Rectal smooth muscle tissue (tissue), 1 donor: ENCODE measurements around the gene CYBRD1.

Source experiments
- H3K27ac ChIP-seq: one replicate; pipeline ENCODE4 v1.7.0; 2013; ENCODE audit warnings: low read depth, low read length, inconsistent platforms
- H3K27me3 ChIP-seq: one replicate; pipeline ENCODE4 v1.7.0; 2013; ENCODE audit warnings: low read length; ENCODE audit not compliant: control insufficient read depth, insufficient read depth
- H3K36me3 ChIP-seq: one replicate; pipeline ENCODE4 v1.7.0; 2013; ENCODE audit warnings: low read length; ENCODE audit not compliant: control insufficient read depth, insufficient read depth
- H3K4me1 ChIP-seq: one replicate; pipeline ENCODE4 v1.7.0; 2013; ENCODE audit warnings: low read length; ENCODE audit not compliant: control insufficient read depth, insufficient read depth
- H3K4me3 ChIP-seq: one replicate; pipeline ENCODE4 v1.7.0; 2013; ENCODE audit warnings: low read length
- H3K9ac ChIP-seq: one replicate; pipeline ENCODE4 v1.7.0; 2013; ENCODE audit warnings: low read length

Gene CYBRD1, protein sequence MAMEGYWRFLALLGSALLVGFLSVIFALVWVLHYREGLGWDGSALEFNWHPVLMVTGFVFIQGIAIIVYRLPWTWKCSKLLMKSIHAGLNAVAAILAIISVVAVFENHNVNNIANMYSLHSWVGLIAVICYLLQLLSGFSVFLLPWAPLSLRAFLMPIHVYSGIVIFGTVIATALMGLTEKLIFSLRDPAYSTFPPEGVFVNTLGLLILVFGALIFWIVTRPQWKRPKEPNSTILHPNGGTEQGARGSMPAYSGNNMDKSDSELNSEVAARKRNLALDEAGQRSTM

DNA sequence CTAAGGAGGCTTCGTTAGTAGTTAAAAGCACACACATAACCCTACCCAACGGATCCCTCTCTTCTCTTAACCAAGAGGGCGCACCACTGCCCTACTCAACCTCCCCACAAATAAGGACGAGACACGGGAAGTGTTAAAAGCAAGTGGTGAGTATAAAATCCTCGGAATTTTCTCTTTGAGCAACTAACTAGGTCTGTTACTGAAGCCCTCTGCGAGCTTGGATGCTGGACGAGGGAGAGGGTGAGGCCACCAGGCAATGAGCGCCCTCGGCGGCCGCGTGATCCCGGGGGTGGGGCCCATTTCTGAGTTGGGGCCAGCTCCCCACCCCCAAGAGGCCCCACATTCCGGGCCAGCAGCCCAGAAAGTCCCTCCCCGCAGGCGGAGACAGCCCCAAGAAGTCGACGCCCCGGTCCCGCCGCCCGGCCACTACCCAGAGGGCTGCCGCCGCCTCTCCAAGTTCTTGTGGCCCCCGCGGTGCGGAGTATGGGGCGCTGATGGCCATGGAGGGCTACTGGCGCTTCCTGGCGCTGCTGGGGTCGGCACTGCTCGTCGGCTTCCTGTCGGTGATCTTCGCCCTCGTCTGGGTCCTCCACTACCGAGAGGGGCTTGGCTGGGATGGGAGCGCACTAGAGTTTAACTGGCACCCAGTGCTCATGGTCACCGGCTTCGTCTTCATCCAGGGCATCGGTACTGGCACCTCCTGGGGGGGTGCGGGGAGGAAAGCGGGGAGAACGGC, at the start of gene CYBRD1:
TSS of gene CYBRD1 (plus strand) at position 423 of the 736 bp plus-strand sequence. CDS start at position 495, 72 bp downstream.
- peak within 1 kb of the TSS; percentile 54 for H3K9ac ChIP-seq
- peaks cover 7% of the 10 kb centered on the region for H3K4me1 ChIP-seq

DNA sequence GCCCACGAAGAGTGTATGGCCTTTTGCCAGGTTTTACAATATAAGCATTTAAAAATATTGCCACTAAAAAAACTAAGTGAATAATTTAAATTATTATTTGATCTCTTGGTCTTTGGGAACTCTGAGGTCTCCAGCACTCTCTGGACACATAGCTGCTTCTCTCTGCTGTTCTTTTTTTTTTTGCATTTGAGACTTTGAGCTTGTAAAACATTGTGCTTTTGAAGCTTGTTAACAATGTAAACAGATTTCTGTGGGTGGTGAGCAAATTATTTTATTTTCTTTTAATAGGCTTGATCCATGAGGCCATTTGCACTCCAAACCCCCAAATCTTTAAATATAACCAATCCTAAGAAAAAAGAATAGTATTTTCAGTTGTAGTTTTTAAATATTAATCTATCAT, 46.3 kb upstream of the CYBRD1 start:
- H3K4me1 ChIP-seq = no peaks in the 10 kb centered on the region
- no peak overlapping the region for H3K4me3 ChIP-seq
- peaks cover 10% of the 10 kb centered on the region for H3K36me3 ChIP-seq
- H3K9ac ChIP-seq = no peak overlapping the region
- no peak overlapping the region for H3K27ac ChIP-seq
- H3K27me3 ChIP-seq = no peaks in the 10 kb centered on the region

More for the DNA sequence above, at the start of gene CYBRD1:
- Histone ChIP-seq H3K27ac (peak within 1 kb of the TSS; percentile 94), H3K4me3 (peak within 1 kb of the TSS; percentile 88), H3K27me3 (no peaks in the 10 kb centered on the region), H3K36me3 (no peaks in the 10 kb centered on the region)

DNA sequence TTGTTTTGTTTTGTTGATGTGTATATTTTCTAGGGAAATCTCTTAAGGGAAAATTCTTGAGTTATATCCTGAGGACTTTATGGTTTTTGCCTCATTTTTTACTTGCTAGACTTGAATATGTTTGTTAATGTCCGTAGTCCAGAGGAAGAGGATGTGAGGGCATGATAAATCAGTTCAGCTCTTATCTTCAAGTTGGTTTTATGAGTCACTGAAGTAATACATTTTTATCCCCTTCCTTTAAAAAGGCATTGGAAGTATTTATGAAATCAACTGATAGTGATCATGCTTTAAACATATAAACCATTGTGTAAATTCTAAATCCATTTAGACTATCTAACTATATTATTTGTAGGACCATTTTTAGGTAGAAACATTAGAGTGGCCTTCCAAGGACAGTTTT, 43.9 kb upstream of the CYBRD1 start:
- H3K4me1 ChIP-seq = no peaks in the 10 kb centered on the region
- no peak overlapping the region for H3K4me3 ChIP-seq
- no peak overlapping the region for H3K9ac ChIP-seq
- H3K27ac ChIP-seq = no peak overlapping the region
- peaks cover 7% of the 10 kb centered on the region for H3K36me3 ChIP-seq
- no peaks in the 10 kb centered on the region for H3K27me3 ChIP-seq

DNA sequence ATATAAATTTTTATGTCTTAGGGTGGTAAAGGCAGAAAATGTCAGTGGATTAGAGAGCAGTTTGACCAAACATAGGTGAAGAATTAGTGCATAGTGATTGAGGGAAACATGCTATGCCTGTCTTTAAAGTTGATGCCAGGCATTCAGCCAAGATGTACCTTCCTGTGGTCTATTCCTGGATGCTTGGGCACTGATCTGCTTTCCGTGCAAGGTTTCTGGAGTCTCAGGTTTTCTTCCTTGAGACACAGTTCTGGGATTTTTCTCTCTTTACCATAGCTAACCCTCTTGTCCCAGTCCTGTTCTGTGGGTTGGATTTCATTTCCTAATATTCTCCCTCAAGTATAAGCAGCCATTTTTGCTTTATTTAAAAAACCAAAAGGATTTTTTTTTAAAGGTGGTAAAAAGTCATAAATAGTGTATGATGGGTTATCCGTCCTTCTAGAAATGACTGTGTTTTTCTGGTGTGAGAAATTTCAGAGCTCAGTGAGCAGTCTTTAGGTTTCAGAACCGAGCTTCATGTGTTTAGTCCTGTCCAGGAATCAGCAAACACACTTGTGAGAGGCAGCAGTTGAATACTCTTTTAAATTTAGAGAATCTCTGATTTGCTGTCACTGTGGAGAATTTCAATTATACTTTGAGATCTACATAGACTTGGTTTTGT, 43.0 kb upstream of the CYBRD1 start:
- Histone ChIP-seq H3K27me3 (no peaks in the 10 kb centered on the region), H3K4me1 (no peaks in the 10 kb centered on the region), H3K27ac (no peak overlapping the region), H3K9ac (no peak overlapping the region), H3K36me3 (peaks cover 4% of the 10 kb centered on the region), H3K4me3 (no peak overlapping the region)

DNA sequence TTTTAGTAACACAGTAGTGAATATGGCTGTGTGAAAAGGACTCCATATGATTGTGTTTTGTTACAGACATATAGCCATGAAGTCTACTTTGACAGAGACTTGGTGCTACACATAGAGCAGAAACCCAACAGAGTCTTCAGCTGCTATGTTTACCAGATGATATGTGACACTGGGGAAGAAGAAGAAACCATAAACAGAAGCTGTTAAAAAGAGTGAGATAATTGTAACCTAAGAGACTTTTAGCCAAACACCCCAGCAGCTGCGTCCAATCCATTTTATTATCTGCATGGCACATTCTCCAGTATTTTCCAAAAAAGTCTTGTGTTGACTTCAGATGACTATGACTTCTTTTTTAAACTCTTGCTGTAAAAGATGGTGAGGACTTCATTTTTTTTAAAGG, 41.4 kb upstream of the CYBRD1 start:
- H3K36me3 ChIP-seq = peaks cover 4% of the 10 kb centered on the region

DNA sequence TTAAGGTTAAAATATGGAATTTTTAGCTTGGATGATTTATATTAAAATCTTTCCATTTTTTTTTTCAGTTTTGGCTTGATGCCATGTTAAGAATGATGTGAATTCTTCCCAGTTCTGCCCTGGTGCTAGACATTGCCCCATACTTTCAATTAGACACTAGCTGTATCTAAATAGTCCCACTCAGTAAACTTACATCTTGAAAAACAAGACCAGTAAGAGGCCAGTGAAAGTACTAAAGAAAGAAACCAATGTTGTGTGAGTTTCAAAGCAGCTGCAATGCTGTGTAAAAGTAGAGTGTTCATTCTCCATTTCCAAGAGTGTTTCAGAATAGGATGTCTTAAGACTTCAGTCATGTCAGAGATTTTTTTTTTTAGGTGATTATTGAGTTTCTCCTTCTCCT, 40.0 kb upstream of the CYBRD1 start:
- Histone ChIP-seq H3K36me3 (peaks cover 4% of the 10 kb centered on the region), H3K27me3 (no peaks in the 10 kb centered on the region), H3K9ac (no peak overlapping the region), H3K27ac (no peak overlapping the region), H3K4me1 (no peaks in the 10 kb centered on the region), H3K4me3 (no peak overlapping the region)

More for the DNA sequence above, 41.4 kb upstream of the CYBRD1 start:
- H3K4me3 ChIP-seq = no peak overlapping the region
- no peaks in the 10 kb centered on the region for H3K27me3 ChIP-seq
- no peak overlapping the region for H3K9ac ChIP-seq
- no peaks in the 10 kb centered on the region for H3K4me1 ChIP-seq
- H3K27ac ChIP-seq = no peak overlapping the region

DNA sequence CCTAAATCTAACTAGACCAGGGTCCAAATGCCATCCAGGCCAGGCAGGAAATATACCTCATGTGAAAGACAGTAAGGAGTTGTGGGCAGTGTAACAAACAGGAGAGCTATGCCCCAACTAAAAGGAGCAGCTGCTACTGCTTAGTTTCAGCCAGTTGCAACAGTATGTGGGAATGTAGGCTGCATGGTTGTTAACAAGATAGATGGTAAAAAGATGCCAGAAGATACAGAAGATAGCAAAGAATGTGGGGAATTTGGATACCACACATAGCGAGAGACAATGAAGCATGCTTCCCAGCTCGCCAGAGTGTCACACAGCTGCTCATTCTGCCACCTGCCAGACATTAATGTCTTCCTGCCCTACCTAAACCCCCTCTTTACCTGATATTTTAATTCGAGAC, 39.4 kb upstream of the CYBRD1 start:
- Histone ChIP-seq H3K27me3 (no peaks in the 10 kb centered on the region), H3K36me3 (peaks cover 3% of the 10 kb centered on the region), H3K27ac (no peak overlapping the region), H3K4me1 (no peaks in the 10 kb centered on the region), H3K9ac (no peak overlapping the region), H3K4me3 (no peak overlapping the region)

DNA sequence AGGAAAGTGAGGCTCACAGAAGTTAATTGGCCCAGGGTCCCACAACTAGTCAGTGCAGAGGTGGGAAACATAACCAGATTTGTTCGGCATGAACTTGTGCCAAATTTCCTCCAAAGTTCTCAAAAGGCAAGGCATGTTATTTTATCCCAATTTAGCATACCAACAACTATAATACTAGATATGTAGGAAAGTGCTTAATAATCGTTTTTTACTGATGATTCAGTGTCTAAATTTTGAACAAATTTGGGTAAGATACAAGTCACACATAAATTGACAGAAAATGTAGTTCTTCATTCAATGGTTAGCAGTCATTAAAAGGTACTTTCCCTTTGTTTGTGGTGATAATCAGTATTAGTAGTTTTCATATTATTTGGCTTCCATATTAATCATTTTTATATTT, 38.5 kb upstream of the CYBRD1 start:
- Histone ChIP-seq H3K27me3 (no peaks in the 10 kb centered on the region), H3K9ac (no peak overlapping the region), H3K36me3 (peaks cover 2% of the 10 kb centered on the region), H3K4me1 (no peaks in the 10 kb centered on the region), H3K27ac (no peak overlapping the region), H3K4me3 (no peak overlapping the region)

DNA sequence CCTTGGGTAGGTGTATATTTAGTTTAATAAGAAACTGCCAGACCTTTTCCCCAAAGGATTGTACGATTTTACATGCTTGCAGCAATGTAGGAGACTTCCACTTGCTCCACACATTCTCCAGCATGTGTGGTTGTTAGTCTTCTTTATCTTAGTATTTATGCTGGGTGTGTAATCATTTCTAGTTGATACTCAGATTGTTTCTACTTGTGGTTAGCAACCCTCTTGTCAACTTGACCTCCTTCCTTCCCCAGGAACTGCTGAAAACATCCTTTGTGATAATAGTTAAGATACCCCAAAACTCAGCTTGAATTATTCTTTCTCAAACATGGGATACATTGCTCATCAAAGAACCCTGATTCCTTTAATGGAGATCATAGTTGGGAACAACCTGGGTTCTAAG, 37.2 kb upstream of the CYBRD1 start:
- Histone ChIP-seq H3K4me3 (no peak overlapping the region), H3K36me3 (no peaks in the 10 kb centered on the region), H3K9ac (no peak overlapping the region), H3K4me1 (no peaks in the 10 kb centered on the region), H3K27ac (no peak overlapping the region), H3K27me3 (no peaks in the 10 kb centered on the region)

DNA sequence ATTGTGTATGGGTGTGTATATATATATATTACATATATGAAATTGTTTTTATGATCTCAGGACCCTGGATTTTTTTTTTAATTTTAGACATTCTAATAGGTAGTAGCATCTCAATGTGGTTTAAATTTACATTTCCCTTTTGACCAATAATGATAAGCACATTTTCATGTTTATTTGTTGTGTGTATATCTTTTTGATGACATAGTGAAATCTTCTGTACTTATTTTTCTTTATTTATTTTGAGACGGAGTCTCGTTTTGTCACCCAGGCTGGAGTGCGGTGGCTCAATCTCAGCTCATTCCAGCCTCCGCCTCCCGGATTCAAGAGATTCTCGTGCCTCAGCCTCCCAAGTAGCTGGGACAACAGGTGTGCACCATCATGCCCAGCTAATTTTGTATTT, 35.1 kb upstream of the CYBRD1 start:
- Histone ChIP-seq H3K27me3 (no peaks in the 10 kb centered on the region), H3K4me3 (no peak overlapping the region), H3K9ac (no peak overlapping the region), H3K27ac (no peak overlapping the region), H3K4me1 (no peaks in the 10 kb centered on the region), H3K36me3 (no peaks in the 10 kb centered on the region)

DNA sequence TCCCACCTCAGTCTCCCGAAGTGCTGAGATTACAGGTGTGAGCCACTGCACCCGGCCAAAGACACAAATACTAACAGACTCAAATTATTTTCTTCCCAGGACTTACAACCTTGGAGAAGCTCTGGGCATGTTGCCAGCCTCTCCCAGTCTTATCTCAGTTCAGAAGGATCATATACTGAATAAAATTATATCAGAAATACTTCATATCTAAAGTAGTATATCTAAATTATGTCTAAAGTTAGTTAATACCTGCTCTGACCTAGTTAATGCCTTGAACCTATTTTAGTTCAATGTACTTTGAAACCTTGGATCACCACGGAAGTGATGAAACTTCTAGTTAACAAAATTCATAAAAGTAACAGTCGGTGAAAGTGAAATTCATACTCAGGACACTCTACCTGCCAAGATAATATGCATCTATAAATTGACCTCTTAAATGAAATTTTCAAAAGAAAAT, 34.4 kb upstream of the CYBRD1 start:
- no peaks in the 10 kb centered on the region for H3K27me3 ChIP-seq
- no peak overlapping the region for H3K4me3 ChIP-seq
- H3K27ac ChIP-seq = no peak overlapping the region
- H3K4me1 ChIP-seq = no peaks in the 10 kb centered on the region
- no peaks in the 10 kb centered on the region for H3K36me3 ChIP-seq
- H3K9ac ChIP-seq = no peak overlapping the region

DNA sequence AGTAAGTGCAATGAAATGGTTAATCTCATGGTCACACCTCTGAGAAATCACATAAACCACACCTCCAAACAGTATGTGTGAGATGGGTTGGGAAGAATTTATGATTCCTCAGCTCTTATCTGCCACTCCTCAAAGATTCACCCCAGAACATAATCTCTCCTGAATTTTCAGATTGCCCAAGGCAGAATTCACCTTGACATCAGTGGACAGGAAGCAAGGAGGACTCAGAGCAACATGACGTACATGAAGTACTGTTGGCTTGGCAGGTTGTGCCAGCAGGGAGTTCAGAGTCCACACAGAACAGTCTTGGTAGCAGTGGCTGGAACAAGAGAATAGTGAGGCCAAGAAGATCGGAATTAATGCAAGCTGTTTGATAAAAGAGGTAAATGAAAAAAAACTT, 31.7 kb upstream of the CYBRD1 start:
- no peak overlapping the region for H3K4me3 ChIP-seq
- no peaks in the 10 kb centered on the region for H3K27me3 ChIP-seq
- H3K9ac ChIP-seq = no peak overlapping the region
- H3K4me1 ChIP-seq = no peaks in the 10 kb centered on the region
- no peak overlapping the region for H3K27ac ChIP-seq
- H3K36me3 ChIP-seq = no peaks in the 10 kb centered on the region
